ENCODE data around the gene GFOD2. TPM values are rescaled to one million over a fixed set of nuclear protein-coding genes. Genes with fewer than 3 reads are reported as not detected.

The GFOD2 gene
- total and polyA plus RNA-seq, 11 donors = 6.5 to 15.4 (median 9.8) TPM

DNA sequence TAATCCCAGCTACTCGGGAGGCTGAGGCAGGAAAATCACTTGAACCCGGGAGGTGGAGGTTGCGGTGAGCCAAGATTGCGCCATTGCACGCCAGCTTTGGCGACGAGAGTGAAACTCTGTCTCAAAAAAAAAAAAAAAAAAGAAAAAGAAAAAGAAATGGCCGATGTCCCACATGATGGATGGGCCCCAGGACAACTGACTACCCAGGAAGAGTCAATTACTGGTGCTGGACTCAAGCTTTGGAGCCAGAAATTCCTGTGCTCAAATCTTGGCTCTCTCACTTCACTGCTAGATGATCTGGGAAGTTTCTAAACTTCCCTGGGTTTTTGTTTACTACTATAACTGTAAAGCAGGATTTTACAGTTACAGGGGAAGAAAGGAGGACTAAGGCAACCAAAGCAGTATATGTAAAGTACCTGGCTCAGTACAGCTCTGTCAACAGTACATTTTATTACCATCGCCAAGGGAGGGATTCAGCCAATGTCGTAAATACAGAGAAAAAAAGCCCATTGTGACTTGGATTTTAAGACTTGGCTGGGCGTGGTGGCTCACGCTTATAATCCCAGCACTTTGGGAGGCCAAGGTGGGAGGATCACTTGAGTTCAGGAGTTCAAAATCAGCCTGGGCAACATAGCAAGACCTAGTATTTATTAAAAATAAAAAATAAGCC lies 40.6 kb downstream of the GFOD2 start:
- no peak overlapping the region for H3K4me3 ChIP-seq
- TF ChIP-seq, protein P1, sequence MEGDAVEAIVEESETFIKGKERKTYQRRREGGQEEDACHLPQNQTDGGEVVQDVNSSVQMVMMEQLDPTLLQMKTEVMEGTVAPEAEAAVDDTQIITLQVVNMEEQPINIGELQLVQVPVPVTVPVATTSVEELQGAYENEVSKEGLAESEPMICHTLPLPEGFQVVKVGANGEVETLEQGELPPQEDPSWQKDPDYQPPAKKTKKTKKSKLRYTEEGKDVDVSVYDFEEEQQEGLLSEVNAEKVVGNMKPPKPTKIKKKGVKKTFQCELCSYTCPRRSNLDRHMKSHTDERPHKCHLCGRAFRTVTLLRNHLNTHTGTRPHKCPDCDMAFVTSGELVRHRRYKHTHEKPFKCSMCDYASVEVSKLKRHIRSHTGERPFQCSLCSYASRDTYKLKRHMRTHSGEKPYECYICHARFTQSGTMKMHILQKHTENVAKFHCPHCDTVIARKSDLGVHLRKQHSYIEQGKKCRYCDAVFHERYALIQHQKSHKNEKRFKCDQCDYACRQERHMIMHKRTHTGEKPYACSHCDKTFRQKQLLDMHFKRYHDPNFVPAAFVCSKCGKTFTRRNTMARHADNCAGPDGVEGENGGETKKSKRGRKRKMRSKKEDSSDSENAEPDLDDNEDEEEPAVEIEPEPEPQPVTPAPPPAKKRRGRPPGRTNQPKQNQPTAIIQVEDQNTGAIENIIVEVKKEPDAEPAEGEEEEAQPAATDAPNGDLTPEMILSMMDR (IDR thresholded peaks at IDR 0.05) = no peak
- TF ChIP-seq POLR2A (IDR thresholded peaks at IDR 0.05) = no peak
- peaks cover 0 to 23% (median 11%) of the 10 kb centered on the region in 9 donors for H3K36me3 ChIP-seq
- peaks cover 3 to 26% (median 10%) of the 10 kb centered on the region in 12 donors for H3K4me1 ChIP-seq
- intact Hi-C loops (cut with DNase I) = loop anchor here in 8 of 10 donors (5.0 to 10.0 kb wide), 8 partner anchors 44 to 386 kb away; partner anchors contain the start of genes RANBP10 (in 2 of the 8), TSNAXIP1 (in 2 of the 8), DDX28 (in 1 of the 8) and DUS2 (in 1 of the 8)
- ATAC-seq (no peak), DNase-seq (no peak)
- H3K27ac ChIP-seq = no peak overlapping the region
- H3K27me3 ChIP-seq = no peaks in the 10 kb centered on the region
- WGBS, 4 donors = 93 to 96% (median 94%) methylated on average over 12 of the region's 12 CpGs
- no peaks in the 10 kb centered on the region for H3K9me3 ChIP-seq

DNA sequence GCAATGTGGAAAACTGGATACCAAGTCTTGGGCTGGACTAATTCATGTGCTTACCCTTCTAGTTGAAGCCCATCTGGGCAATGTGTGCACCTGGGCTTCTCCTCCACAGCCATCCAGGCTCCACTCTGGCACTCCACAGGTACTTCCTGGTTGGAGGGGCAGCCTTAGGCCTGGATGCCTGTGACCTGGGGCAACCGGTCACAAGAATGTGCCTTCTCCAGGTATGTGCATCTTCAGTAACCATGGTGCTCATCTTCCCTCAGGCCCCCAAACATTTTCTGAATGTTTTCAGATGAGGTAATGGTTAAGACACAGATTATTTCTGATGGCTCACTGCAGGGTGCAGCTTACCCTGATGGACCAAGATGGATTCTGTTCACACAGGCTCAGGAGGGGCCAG lies 41.4 kb downstream of the GFOD2 start:
- Histone ChIP-seq H3K4me3 (no peak overlapping the region), H3K4me1 (peaks cover 8 to 34% (median 18%) of the 10 kb centered on the region in 12 donors), H3K27ac (no peak overlapping the region), H3K27me3 (no peaks in the 10 kb centered on the region), H3K36me3 (peaks cover 0 to 18% (median 10%) of the 10 kb centered on the region in 9 donors), H3K9me3 (no peaks in the 10 kb centered on the region)
- TF ChIP-seq, protein P1 (IDR thresholded peaks at IDR 0.05) = no peak
- TF ChIP-seq POLR2A (IDR thresholded peaks at IDR 0.05) = no peak
- ATAC-seq (no peak), DNase-seq (no peak)
- intact Hi-C loops (cut with DNase I) = loop anchor here in 8 of 10 donors (5.0 to 10.0 kb wide), 8 partner anchors 45 to 387 kb away; partner anchors contain the start of genes RANBP10 (in 2 of the 8), TSNAXIP1 (in 2 of the 8), DDX28 (in 1 of the 8) and DUS2 (in 1 of the 8)
- 93 to 100% (median 99%) methylated on average over 1 of the region's 1 CpG for WGBS, 4 donors

DNA sequence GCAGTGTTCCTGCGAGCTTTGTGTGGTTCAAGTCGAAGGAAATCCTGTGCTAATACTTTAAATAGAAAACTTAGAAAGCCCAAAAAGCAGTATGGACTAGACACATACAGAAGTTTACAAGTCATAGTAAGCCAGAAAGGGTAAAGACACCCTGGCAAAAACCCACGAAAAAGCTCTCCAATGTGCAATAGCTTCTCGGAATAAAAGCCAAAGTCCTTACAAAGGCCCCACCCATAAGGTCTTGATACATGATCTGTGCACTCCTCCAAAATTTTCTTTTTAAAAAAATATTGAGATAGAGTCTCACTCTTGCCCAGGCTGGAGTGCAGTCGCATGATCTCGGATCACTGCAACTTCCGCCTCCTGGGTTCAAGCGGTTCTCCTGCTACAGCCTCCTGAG lies 42.2 kb downstream of the GFOD2 start:
- TF ChIP-seq, protein P1 (IDR thresholded peaks at IDR 0.05) = no peak
- no peak for TF ChIP-seq POLR2A (IDR thresholded peaks at IDR 0.05)
- WGBS, 4 donors = 75 to 81% (median 78%) methylated on average over 8 of the region's 8 CpGs
- intact Hi-C loops (cut with DNase I) = loop anchor here in 8 of 10 donors (5.0 to 10.0 kb wide), 8 partner anchors 45 to 388 kb away; partner anchors contain the start of genes RANBP10 (in 2 of the 8), TSNAXIP1 (in 2 of the 8), DDX28 (in 1 of the 8) and DUS2 (in 1 of the 8)
- peaks cover 0 to 18% (median 8%) of the 10 kb centered on the region in 9 donors for H3K36me3 ChIP-seq
- no peaks in the 10 kb centered on the region for H3K9me3 ChIP-seq
- ATAC-seq (no peak), DNase-seq (no peak)
- H3K4me3 ChIP-seq = no peak overlapping the region
- H3K27ac ChIP-seq = peak overlapping the region in 1 of 12 donors; percentile 25
- H3K4me1 ChIP-seq = peaks cover 8 to 40% (median 23%) of the 10 kb centered on the region in 12 donors
- H3K27me3 ChIP-seq = no peaks in the 10 kb centered on the region

DNA sequence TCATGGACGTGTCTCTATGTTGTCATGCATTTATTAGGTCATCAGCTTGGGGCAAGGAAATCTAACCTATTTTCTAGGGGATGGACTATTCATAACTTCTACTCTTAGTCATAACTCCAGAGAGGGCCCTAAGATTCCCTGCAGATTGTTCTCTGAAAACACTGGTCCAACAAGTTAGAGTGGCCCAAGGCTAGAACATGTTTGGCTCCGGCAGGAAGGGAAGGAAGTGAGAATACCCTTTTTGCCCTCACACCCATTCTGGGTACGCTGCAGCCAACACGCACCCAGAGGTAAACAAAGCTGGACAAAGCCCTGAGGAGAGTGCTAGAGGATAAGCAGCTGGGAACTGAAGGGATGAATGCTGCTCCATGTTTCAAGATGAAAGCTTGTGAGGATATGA lies 42.6 kb downstream of the GFOD2 start:
- ATAC-seq (no peak), DNase-seq (no peak)
- 60 to 75% (median 71%) methylated on average over 4 of the region's 4 CpGs for WGBS, 4 donors
- Histone ChIP-seq H3K4me3 (no peak overlapping the region), H3K9me3 (no peaks in the 10 kb centered on the region), H3K36me3 (peaks cover 0 to 18% (median 8%) of the 10 kb centered on the region in 9 donors), H3K27ac (peak overlapping the region in 1 of 12 donors; percentile 25), H3K4me1 (peaks cover 8 to 40% (median 23%) of the 10 kb centered on the region in 12 donors), H3K27me3 (no peaks in the 10 kb centered on the region)
- intact Hi-C loops (cut with DNase I) = loop anchor here in 8 of 10 donors (5.0 to 10.0 kb wide), 8 partner anchors 46 to 388 kb away; partner anchors contain the start of genes RANBP10 (in 2 of the 8), TSNAXIP1 (in 2 of the 8), DDX28 (in 1 of the 8) and DUS2 (in 1 of the 8)
- TF ChIP-seq, protein P1 (IDR thresholded peaks at IDR 0.05) = no peak

Measured in heart left ventricle (tissue), 16 donors.